Adrenal gland (tissue), 12 donors: ENCODE measurements around the gene LRP1B. TPM values are rescaled to one million over a fixed set of nuclear protein-coding genes. Genes with fewer than 3 reads are reported as not detected.

Experiments
- DNase-seq, 7 donors: peaks; one replicate each; pipeline ENCODE4 v3.0.0-alpha.2; 2019 to 2020
- H3K27ac ChIP-seq, 5 donors: fragments of 200-600 bp; sonication (generic) in 4 of 5; 1 replicate in 3 of 5; 2 replicates in 2 of 5; pipeline versions ENCODE4 v1.5.1 to v1.8.0; 2016 to 2020; ENCODE audit warnings: mild to moderate bottlenecking in 1 of 5
- H3K27me3 ChIP-seq: fragments of 200-600 bp; 2 replicates; pipeline ENCODE4 v1.8.0; 2021
- H3K36me3 ChIP-seq, 2 donors: fragments of 200-600 bp; replicated peaks in 1 of 2; 1 replicate in 1 of 2; 2 replicates in 1 of 2; pipeline versions ENCODE4 v1.5.1 to v1.8.0; 2018 to 2022
- H3K4me1 ChIP-seq, 2 donors: fragments of 200-600 bp; replicated peaks in 1 of 2; 1 replicate in 1 of 2; 2 replicates in 1 of 2; pipeline versions ENCODE4 v1.5.1 to v1.8.0; 2018 to 2021
- H3K4me3 ChIP-seq, 4 donors: fragments of 200-600 bp; sonication (generic) in 3 of 4; one replicate each; pipeline ENCODE4 v1.5.1; 2016 to 2018
- H3K9me3 ChIP-seq, 3 donors: fragments of 200-600 bp; sonication (generic) in 1 of 3; replicated peaks in 1 of 3; 1 replicate in 2 of 3; 2 replicates in 1 of 3; pipeline versions ENCODE4 v1.5.1 to v1.8.0; 2016 to 2021
- POLR2A ChIP-seq, 2 donors: fragments of 450-650 bp; IDR thresholded peaks; one replicate each; pipeline ENCODE4 v1.6.1; 2017; ENCODE audit warnings: antibody characterized with exemption in 2 of 2, mild to moderate bottlenecking in 2 of 2, moderate library complexity in 1 of 2
- WGBS, 4 donors: extraction: QIAGEN DNeasy Blood & Tissue Kit in 2 of 4; methylation state at CpG; one replicate each; pipeline versions ENCODE4 v1.1.5 to v1.1.7; 2013 to 2017; 5-methylcytosine and 5-hydroxymethylcytosine counted together
- intact Hi-C, 2 donors: fragments of 100-400 bp; cut with DNase I; formaldehyde crosslinking; loops; one replicate each; pipeline versions ENCODE4 v1.14.1 to v1.15.0; 2022 to 2023
- polyA plus RNA-seq, 3 donors: library from polyadenylated mRNA; stranded (reverse); fragments of 200-250 nt in 2 of 3; fragments of 350-450 nt in 1 of 3; fragmentation: Illumina TruSeq in 1 of 3; extraction: RNeasy Lipid Tissue Mini Kit (QIAGEN cat#74804) in 1 of 3; gene quantifications; one replicate each; pipeline ENCODE4 v1.2.3, GENCODE V29; 2013 to 2014
- total RNA-seq, 9 donors: library from RNA; depleted of rRNA in 4 of 9; stranded (reverse); fragments of >200 nt in 4 of 9; fragments of 120-200 nt in 1 of 9; fragmentation: NEBNext Ultra II Directional in 1 of 9; extraction: Animal tissue kit (Norgen Biotek cat#: 25700) in 1 of 9; gene quantifications; one replicate each; pipeline versions ENCODE4 v1.1.0 to v1.2.4, GENCODE V29; 2013 to 2023
- TF ChIP-seq, protein P1 (sequence below), 6 experiments: fragments of 450-650 bp in 4 of 6; fragments of 200-600 bp in 2 of 6; sonication (generic) in 1 of 6; IDR thresholded peaks; 1 replicate in 5 of 6; 2 replicates in 1 of 6; pipeline versions ENCODE4 v1.5.1 to v1.8.0; 2016 to 2021; ENCODE audit warnings: antibody characterized with exemption in 6 of 6, mild to moderate bottlenecking in 2 of 6, moderate library complexity in 1 of 6
- donor health status: healthy with polysubstance abuse.
- donor health status: Bipolar disorder and iron deficiency.
- donor health status: DM: yes; HTN: yes; CAD: no.
- donor health status: DM: no; HTN: no; CAD: no.
- donor health status: DM: no; HTN: no; CAD: no.
- donor health status: DM: yes; HTN: yes; CAD: no.

Gene LRP1B
- total and polyA plus RNA-seq, 12 donors: 0.84 to 5.4 (median 2.1) TPM

DNA sequence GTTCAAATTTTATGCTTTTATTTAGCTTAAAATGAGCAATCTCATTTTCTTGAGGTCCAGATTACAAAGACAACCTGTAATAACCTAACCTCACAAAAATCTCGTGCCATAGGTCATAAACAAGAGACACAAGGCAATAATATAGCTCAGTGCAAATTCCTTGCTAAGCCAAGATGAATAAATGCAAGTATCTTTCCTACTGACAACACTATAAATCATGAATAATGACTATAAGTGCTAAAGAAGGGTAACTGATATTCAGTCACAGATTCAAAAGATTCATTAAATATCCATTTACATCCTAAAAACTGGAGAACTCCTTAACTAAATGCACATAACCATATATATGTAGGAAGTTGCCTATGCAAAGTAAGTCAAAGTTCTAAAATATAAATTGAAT lies 1641.6 kb downstream of the LRP1B start:
- Histone ChIP-seq H3K27me3 (no peaks in the 10 kb centered on the region), H3K4me1 (no peaks in the 10 kb centered on the region), H3K36me3 (no peaks in the 10 kb centered on the region), H3K27ac (no peak overlapping the region), H3K4me3 (no peak overlapping the region), H3K9me3 (no peaks in the 10 kb centered on the region)
- intact Hi-C loops: no loop called here
- TF ChIP-seq POLR2A (IDR thresholded peaks at IDR 0.05): no peak
- TF ChIP-seq, protein P1, sequence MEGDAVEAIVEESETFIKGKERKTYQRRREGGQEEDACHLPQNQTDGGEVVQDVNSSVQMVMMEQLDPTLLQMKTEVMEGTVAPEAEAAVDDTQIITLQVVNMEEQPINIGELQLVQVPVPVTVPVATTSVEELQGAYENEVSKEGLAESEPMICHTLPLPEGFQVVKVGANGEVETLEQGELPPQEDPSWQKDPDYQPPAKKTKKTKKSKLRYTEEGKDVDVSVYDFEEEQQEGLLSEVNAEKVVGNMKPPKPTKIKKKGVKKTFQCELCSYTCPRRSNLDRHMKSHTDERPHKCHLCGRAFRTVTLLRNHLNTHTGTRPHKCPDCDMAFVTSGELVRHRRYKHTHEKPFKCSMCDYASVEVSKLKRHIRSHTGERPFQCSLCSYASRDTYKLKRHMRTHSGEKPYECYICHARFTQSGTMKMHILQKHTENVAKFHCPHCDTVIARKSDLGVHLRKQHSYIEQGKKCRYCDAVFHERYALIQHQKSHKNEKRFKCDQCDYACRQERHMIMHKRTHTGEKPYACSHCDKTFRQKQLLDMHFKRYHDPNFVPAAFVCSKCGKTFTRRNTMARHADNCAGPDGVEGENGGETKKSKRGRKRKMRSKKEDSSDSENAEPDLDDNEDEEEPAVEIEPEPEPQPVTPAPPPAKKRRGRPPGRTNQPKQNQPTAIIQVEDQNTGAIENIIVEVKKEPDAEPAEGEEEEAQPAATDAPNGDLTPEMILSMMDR (IDR thresholded peaks at IDR 0.05): no peak
- DNase-seq: no peak
- 52 to 70% (median 67%) methylated on average over 1 of the region's 1 CpG for WGBS, 4 donors

DNA sequence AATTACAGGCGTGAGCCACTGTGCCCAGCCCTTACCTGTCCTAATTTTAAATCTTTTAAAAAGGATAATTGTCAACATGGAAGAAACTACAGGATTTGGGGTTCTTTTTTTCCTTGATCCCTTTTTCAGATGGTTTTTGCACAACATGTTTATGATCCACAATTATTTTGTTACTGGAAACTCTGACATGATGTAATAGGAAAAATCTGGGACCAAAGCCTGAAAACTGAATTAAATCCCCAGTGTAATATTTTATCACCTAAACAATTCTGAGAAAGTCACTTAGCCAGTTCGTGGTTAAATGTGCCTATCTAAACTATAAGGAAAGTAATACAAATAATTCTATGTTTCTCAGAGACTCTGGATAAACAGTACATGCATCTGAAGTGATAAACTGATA lies 1649.7 kb downstream of the LRP1B start:
- H3K27me3 ChIP-seq: no peaks in the 10 kb centered on the region
- H3K36me3 ChIP-seq: no peaks in the 10 kb centered on the region
- TF ChIP-seq, protein P1 (IDR thresholded peaks at IDR 0.05): no peak
- no peak for TF ChIP-seq POLR2A (IDR thresholded peaks at IDR 0.05)
- H3K4me1 ChIP-seq: no peaks in the 10 kb centered on the region
- H3K27ac ChIP-seq: no peak overlapping the region
- no peaks in the 10 kb centered on the region for H3K9me3 ChIP-seq
- WGBS, 4 donors: 65 to 87% (median 80%) methylated on average over 2 of the region's 2 CpGs
- no peak overlapping the region for H3K4me3 ChIP-seq
- no peak for DNase-seq
- intact Hi-C loops: no loop called here

DNA sequence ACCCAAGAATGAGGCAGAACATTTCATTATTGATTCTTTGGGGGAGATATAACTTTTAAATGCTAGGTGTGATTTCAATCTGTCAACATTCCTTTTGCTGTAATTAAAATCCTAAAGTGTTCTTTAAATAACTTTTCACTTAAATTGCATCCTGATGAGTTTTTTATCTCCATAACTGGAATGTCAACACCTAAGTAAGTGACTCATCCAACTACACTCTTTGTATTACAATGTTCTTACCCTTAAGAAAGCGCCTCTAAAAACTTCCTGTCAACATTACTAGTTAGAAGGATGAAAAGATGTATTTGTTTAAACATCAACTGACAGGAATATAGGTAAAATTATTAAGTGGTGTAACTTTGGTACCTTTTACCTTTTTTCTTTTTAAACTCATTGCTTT lies 1657.0 kb downstream of the LRP1B start:
- intact Hi-C loops: no loop called here

DNA sequence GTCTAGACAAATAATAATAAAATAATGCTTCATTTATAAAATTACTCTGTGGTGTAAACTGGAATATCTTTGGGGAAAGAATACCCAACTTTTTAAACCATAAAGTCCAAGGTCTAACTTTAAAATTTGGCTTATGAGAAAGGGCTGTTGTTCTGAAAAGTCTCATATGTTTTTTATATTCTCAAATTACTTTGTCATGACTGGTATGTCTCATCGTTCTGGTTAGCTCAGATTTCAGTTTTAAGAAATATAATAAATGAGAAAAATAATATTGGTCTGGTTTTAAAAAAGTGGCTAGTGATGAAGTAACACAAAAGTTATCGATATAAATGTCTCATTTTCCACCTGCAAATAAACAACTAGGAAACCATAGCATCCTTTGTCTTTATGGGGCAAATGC lies 1658.1 kb downstream of the LRP1B start:
- Histone ChIP-seq H3K36me3 (no peaks in the 10 kb centered on the region), H3K4me3 (no peak overlapping the region), H3K27me3 (no peaks in the 10 kb centered on the region), H3K27ac (no peak overlapping the region), H3K9me3 (no peaks in the 10 kb centered on the region), H3K4me1 (no peaks in the 10 kb centered on the region)
- 58 to 86% (median 83%) methylated on average over 2 of the region's 2 CpGs for WGBS, 4 donors
- DNase-seq: no peak
- intact Hi-C loops: no loop called here
- TF ChIP-seq, protein P1 (IDR thresholded peaks at IDR 0.05): no peak
- TF ChIP-seq POLR2A (IDR thresholded peaks at IDR 0.05): no peak

More for the DNA sequence above, 1657.0 kb downstream of the LRP1B start:
- no peaks in the 10 kb centered on the region for H3K4me1 ChIP-seq
- H3K4me3 ChIP-seq: no peak overlapping the region
- TF ChIP-seq POLR2A (IDR thresholded peaks at IDR 0.05): no peak
- TF ChIP-seq, protein P1 (IDR thresholded peaks at IDR 0.05): no peak
- 90 to 98% (median 94%) methylated on average over 1 of the region's 1 CpG for WGBS, 4 donors
- no peak for DNase-seq
- no peaks in the 10 kb centered on the region for H3K36me3 ChIP-seq
- no peaks in the 10 kb centered on the region for H3K9me3 ChIP-seq
- H3K27ac ChIP-seq: no peak overlapping the region
- no peaks in the 10 kb centered on the region for H3K27me3 ChIP-seq
